ENCODE results near the gene DACH1.

Gene DACH1

DNA sequence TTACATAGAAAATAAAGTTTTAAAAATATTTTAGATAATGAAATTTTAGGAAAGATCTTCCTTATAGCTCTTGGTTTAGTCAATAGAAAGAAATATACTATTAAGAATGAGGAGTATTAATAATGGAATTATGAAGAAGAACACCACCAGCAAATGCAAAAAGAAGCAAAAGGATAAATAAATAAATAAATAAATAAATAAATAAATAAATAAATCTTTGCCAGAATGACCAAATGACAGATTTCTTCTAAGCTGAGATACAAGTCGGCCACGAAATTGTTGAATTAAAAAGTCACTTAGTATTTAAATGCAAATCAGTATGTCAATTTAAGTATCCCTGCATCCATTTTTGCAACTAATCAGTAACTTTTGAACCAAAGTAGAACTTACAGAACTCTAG, 95.9 kb downstream of the DACH1 start:
- no peaks in the 10 kb centered on the region for H3K4me1 ChIP-seq (ENCODE audit: control insufficient read depth, insufficient read depth, low read length)
- H3K36me3 ChIP-seq (ENCODE audit: control insufficient read depth in 2 of 2, insufficient read depth in 1 of 2, low read length in 2 of 2), result no peaks in the 10 kb centered on the region
- CTCF ChIA-PET, result no interaction called here
- H3K4me3 ChIP-seq (ENCODE audit: low read depth, low read length), result no peak overlapping the region
- no peak overlapping the region for H3K27ac ChIP-seq (ENCODE audit: extremely low read depth, low read depth, low read length)
- H3K9me3 ChIP-seq (ENCODE audit: control insufficient read depth, insufficient read depth, low read depth, low read length), result no peaks in the 10 kb centered on the region
- POLR2A ChIA-PET, result no interaction called here
- TF ChIP-seq ZNF37A (tag by site-specific recombination; IDR thresholded peaks at IDR 0.05) (no peak), ZNF560 (tag by site-specific recombination; IDR thresholded peaks at IDR 0.05; ENCODE audit: borderline replicate concordance) (no peak), ZBTB21 (tag by site-specific recombination; IDR thresholded peaks at IDR 0.05) (no peak; the same call in 1 of the 2 replicates), ZNF692 (tag by site-specific recombination; IDR thresholded peaks at IDR 0.05) (no peak), KLF1 (tag by site-specific recombination; IDR thresholded peaks at IDR 0.05) (no peak), ZBTB17 (tag by site-specific recombination; IDR thresholded peaks at IDR 0.05) (no peak), BCL11A (tag by site-specific recombination; IDR thresholded peaks at IDR 0.05; ENCODE audit: low read depth) (no peak), ZNF629 (tag by site-specific recombination; IDR thresholded peaks at IDR 0.05) (peak; percentile 39), SALL2 (tag by site-specific recombination; IDR thresholded peaks at IDR 0.05; ENCODE audit: borderline replicate concordance) (no peak), ZSCAN16 (tag by site-specific recombination; IDR thresholded peaks at IDR 0.05) (no peak), PRDM10 (tag by site-specific recombination; IDR thresholded peaks at IDR 0.05) (no peak), ZNF394 (tag by site-specific recombination; IDR thresholded peaks at IDR 0.05; ENCODE audit: borderline replicate concordance) (peak; percentile 95), ZNF654 (tag by site-specific recombination; IDR thresholded peaks at IDR 0.05; ENCODE audit: low read depth) (peak; percentile 42), ZNF510 (tag by site-specific recombination; IDR thresholded peaks at IDR 0.05; ENCODE audit: insufficient replicate concordance) (peak; percentile 76), ZNF843 (tag by site-specific recombination; IDR thresholded peaks at IDR 0.05) (no peak), ZNF664 (tag by site-specific recombination; IDR thresholded peaks at IDR 0.05) (peak; percentile 60; the same call in 1 of the 2 replicates), ZNF501 (tag by site-specific recombination; IDR thresholded peaks at IDR 0.05) (peak; percentile 67; the same call in 1 of the 2 replicates), ZNF157 (tag by site-specific recombination; IDR thresholded peaks at IDR 0.05) (no peak), ZNF169 (tag by site-specific recombination; IDR thresholded peaks at IDR 0.05) (no peak), ZNF768 (tag by site-specific recombination; IDR thresholded peaks at IDR 0.05) (no peak), ZNF48 (tag by site-specific recombination; IDR thresholded peaks at IDR 0.05) (no peak), ZNF202 (tag by site-specific recombination; IDR thresholded peaks at IDR 0.05; ENCODE audit: borderline replicate concordance) (0 out of 2 replicates have a peak, but pooled peaks have one; percentile 39)
- TF ChIP-seq, protein P1, sequence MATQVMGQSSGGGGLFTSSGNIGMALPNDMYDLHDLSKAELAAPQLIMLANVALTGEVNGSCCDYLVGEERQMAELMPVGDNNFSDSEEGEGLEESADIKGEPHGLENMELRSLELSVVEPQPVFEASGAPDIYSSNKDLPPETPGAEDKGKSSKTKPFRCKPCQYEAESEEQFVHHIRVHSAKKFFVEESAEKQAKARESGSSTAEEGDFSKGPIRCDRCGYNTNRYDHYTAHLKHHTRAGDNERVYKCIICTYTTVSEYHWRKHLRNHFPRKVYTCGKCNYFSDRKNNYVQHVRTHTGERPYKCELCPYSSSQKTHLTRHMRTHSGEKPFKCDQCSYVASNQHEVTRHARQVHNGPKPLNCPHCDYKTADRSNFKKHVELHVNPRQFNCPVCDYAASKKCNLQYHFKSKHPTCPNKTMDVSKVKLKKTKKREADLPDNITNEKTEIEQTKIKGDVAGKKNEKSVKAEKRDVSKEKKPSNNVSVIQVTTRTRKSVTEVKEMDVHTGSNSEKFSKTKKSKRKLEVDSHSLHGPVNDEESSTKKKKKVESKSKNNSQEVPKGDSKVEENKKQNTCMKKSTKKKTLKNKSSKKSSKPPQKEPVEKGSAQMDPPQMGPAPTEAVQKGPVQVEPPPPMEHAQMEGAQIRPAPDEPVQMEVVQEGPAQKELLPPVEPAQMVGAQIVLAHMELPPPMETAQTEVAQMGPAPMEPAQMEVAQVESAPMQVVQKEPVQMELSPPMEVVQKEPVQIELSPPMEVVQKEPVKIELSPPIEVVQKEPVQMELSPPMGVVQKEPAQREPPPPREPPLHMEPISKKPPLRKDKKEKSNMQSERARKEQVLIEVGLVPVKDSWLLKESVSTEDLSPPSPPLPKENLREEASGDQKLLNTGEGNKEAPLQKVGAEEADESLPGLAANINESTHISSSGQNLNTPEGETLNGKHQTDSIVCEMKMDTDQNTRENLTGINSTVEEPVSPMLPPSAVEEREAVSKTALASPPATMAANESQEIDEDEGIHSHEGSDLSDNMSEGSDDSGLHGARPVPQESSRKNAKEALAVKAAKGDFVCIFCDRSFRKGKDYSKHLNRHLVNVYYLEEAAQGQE (tag by site-specific recombination; IDR thresholded peaks at IDR 0.05), result peak; percentile 72
- TF ChIP-seq, protein P2, sequence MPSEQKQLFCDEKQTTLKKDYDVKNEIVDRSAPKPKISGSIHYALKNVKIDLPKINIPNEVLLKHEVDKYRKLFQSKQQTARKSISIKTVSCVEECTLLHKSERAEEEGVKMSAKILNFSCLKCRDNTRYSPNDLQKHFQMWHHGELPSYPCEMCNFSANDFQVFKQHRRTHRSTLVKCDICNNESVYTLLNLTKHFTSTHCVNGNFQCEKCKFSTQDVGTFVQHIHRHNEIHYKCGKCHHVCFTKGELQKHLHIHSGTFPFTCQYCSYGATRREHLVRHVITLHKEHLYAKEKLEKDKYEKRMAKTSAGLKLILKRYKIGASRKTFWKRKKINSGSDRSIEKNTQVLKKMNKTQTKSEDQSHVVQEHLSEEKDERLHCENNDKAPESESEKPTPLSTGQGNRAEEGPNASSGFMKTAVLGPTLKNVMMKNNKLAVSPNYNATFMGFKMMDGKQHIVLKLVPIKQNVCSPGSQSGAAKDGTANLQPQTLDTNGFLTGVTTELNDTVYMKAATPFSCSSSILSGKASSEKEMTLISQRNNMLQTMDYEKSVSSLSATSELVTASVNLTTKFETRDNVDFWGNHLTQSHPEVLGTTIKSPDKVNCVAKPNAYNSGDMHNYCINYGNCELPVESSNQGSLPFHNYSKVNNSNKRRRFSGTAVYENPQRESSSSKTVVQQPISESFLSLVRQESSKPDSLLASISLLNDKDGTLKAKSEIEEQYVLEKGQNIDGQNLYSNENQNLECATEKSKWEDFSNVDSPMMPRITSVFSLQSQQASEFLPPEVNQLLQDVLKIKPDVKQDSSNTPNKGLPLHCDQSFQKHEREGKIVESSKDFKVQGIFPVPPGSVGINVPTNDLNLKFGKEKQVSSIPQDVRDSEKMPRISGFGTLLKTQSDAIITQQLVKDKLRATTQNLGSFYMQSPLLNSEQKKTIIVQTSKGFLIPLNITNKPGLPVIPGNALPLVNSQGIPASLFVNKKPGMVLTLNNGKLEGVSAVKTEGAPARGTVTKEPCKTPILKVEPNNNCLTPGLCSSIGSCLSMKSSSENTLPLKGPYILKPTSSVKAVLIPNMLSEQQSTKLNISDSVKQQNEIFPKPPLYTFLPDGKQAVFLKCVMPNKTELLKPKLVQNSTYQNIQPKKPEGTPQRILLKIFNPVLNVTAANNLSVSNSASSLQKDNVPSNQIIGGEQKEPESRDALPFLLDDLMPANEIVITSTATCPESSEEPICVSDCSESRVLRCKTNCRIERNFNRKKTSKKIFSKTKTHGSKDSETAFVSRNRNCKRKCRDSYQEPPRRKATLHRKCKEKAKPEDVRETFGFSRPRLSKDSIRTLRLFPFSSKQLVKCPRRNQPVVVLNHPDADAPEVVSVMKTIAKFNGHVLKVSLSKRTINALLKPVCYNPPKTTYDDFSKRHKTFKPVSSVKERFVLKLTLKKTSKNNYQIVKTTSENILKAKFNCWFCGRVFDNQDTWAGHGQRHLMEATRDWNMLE (tag by site-specific recombination; conservative IDR thresholded peaks at IDR 0.05; ENCODE audit: low read depth), result peak; percentile 89
